Measurements from ENCODE around the gene RGN. TPM values are rescaled to one million over a fixed set of nuclear protein-coding genes. Genes with fewer than 3 reads are reported as not detected.
"Not testable (repeated sequence)": the region's sequence is repeated elsewhere in the genome, so short reads cannot be mapped to it uniquely, and the experiment has no call there.

The RGN gene
- total RNA-seq, 4 donors from 2014 or later: 0.59 to 11.3 (median 4.0) TPM

GRCh38 chrX:47098338-47099094 lies 20.3 kb downstream of the RGN start:
- intact Hi-C loops (cut with DNase I; ENCODE audit: low total_unique reads): no loop called here
- no peaks in the 10 kb centered on the region for H3K27me3 ChIP-seq
- no peak for DNase-seq

DNA sequence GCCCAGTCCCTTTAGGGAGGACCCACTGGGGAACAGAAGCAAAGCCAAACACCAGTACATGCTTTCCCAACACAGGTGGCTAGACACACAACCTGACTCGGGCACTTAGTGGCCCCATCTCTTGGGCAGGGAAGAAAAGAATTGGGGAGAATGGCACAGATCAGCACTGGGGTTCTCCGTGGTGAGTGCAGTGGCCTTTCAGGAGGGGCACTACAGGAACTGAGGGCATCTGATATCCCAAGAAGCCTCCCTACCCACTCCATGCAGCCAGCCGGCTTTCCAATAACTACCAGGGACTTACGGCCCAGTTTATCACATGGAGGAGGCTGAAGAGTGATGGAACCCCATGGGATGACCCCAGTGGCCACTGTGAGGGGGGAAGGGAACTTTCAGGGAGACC lies 23.0 kb downstream of the RGN start:
- H3K9me3 ChIP-seq: no peaks in the 10 kb centered on the region
- H3K27me3 ChIP-seq: no peaks in the 10 kb centered on the region
- no peak overlapping the region for H3K4me3 ChIP-seq
- intact Hi-C loops (cut with DNase I; ENCODE audit: low total_unique reads): no loop called here
- H3K4me1 ChIP-seq: no peaks in the 10 kb centered on the region
- no peaks in the 10 kb centered on the region for H3K36me3 ChIP-seq
- DNase-seq: no peak
- no peak overlapping the region for H3K27ac ChIP-seq
- TF ChIP-seq CTCF (IDR thresholded peaks at IDR 0.05) (no peak), POLR2A (IDR thresholded peaks at IDR 0.05) (no peak)

More at GRCh38 chrX:47098338-47099094, 20.3 kb downstream of the RGN start:
- no peaks in the 10 kb centered on the region for H3K36me3 ChIP-seq
- H3K4me1 ChIP-seq: no peaks in the 10 kb centered on the region
- no peaks in the 10 kb centered on the region for H3K9me3 ChIP-seq
- TF ChIP-seq CTCF (IDR thresholded peaks at IDR 0.05) (no peak), POLR2A (IDR thresholded peaks at IDR 0.05) (no peak)
- H3K4me3 ChIP-seq: no peak overlapping the region
- H3K27ac ChIP-seq: no peak overlapping the region

GRCh38 chrX:47110936-47111615 lies 32.8 kb downstream of the RGN start:
- H3K9me3 ChIP-seq: not testable (repeated sequence)

DNA sequence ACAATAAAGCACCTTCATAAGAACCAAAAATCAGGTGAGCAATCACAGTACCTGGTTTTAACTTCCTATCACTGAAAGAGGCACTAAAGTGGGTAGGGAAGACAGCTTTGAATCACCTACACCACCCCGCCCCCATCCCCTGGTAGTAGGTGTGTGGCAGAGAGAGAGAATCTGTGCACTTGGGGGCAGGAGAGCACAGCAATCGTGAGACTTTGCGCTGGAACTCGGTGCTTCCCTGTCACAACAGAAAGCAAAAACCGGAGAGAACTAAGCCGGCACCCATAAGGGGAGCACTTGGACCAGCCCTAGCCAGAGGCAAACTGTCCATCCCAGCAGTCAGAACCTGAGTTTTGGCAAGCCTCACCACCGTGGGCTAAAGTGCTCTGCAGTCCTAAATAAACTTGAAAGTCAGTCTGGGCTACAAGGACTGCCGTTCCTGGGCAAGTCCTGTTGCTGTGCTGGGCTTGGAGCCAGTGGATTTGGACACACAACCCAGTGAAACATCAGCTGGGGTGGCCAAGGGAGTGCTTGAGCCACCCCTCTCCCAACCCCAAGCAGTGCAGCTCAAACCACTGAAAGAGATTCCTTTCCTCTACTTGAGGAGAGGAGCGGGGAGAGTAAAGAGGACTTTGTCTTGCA lies 34.2 kb downstream of the RGN start:
- Histone ChIP-seq H3K27me3 (no peaks in the 10 kb centered on the region), H3K9me3 (no peaks in the 10 kb centered on the region), H3K4me1 (no peaks in the 10 kb centered on the region), H3K27ac (no peak overlapping the region), H3K4me3 (no peak overlapping the region), H3K36me3 (no peaks in the 10 kb centered on the region)
- DNase-seq: no peak
- no peak for TF ChIP-seq POLR2A (IDR thresholded peaks at IDR 0.05)
- TF ChIP-seq CTCF (IDR thresholded peaks at IDR 0.05): no peak
- intact Hi-C loops (cut with DNase I; ENCODE audit: low total_unique reads): no loop called here

More at GRCh38 chrX:47110936-47111615, 32.8 kb downstream of the RGN start:
- H3K4me1 ChIP-seq; H3K27me3 ChIP-seq; H3K36me3 ChIP-seq; H3K27ac ChIP-seq; H3K4me3 ChIP-seq; DNase-seq; intact Hi-C loops (cut with DNase I; ENCODE audit: low total_unique reads): not testable (repeated sequence)

- H3K4me3 ChIP-seq; DNase-seq; H3K4me1 ChIP-seq; H3K27me3 ChIP-seq; H3K36me3 ChIP-seq; H3K27ac ChIP-seq; H3K9me3 ChIP-seq; intact Hi-C loops (cut with DNase I; ENCODE audit: low total_unique reads): not testable (repeated sequence)
Observed at GRCh38 chrX:47116551-47117110, 38.4 kb downstream of the RGN start.

DNA sequence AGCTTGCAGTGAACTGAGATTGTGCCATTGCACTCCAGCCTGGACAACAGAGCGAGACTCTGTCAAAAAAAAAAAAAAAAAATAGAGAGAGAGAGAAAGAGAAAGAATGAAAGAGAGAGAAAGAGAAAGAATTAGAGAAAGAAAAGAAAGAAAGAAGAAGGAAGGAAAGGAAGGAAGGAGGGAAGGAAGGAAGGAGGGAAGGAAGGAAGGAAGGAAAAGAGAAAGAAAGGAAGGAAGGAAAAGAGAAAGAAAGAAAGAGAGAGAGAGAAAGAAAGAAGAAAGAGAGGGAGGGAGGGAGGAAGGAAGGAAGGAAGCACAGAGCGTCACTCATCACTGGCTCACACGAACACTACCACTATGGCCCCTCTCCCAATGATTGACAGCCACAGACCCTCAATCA lies 46.2 kb downstream of the RGN start:
- H3K4me1 ChIP-seq; intact Hi-C loops (cut with DNase I; ENCODE audit: low total_unique reads); H3K27me3 ChIP-seq; H3K27ac ChIP-seq; H3K9me3 ChIP-seq; H3K4me3 ChIP-seq; H3K36me3 ChIP-seq; DNase-seq: not testable (repeated sequence)
